Thyroid gland (tissue), 4 donors: ENCODE results near the gene OR13C9. TPM values are rescaled to one million over a fixed set of nuclear protein-coding genes. Genes with fewer than 3 reads are reported as not detected.
"Not testable (repeated sequence)": the region's sequence is repeated elsewhere in the genome, so short reads cannot be mapped to it uniquely, and the experiment has no call there.

Experiments used
- DNase-seq, 2 donors: peaks; one replicate each; pipeline ENCODE4 v3.0.0-alpha.2; 2019
- H3K27ac ChIP-seq, 3 donors: fragments of 200-600 bp; sonication (generic); 1 replicate in 2 of 3; 2 replicates in 1 of 3; pipeline ENCODE4 v1.5.1; 2016 to 2019; ENCODE audit warnings: mild to moderate bottlenecking in 1 of 3, moderate library complexity in 1 of 3
- H3K27me3 ChIP-seq: fragments of 200-600 bp; sonication (generic); one replicate; pipeline ENCODE4 v1.5.1; 2019
- H3K36me3 ChIP-seq, 2 donors: fragments of 200-600 bp; sonication (generic); one replicate each; pipeline ENCODE4 v1.5.1; 2016 to 2019
- H3K4me1 ChIP-seq, 2 donors: fragments of 200-600 bp; sonication (generic); one replicate each; pipeline ENCODE4 v1.5.1; 2017 to 2019
- H3K4me3 ChIP-seq, 3 donors: fragments of 200-600 bp; sonication (generic); replicated peaks in 1 of 3; 1 replicate in 2 of 3; 2 replicates in 1 of 3; pipeline ENCODE4 v1.5.1; 2016; ENCODE audit warnings: mild to moderate bottlenecking in 1 of 3
- H3K9me3 ChIP-seq: fragments of 200-600 bp; sonication (generic); one replicate; pipeline ENCODE4 v1.5.1; 2017
- CTCF ChIP-seq, 6 experiments: fragments of 200-600 bp in 3 of 6; fragments of 450-650 bp in 3 of 6; sonication (generic) in 3 of 6; IDR thresholded peaks; one replicate each; pipeline ENCODE4 v1.5.1; 2016 to 2019; ENCODE audit warnings: antibody characterized with exemption in 6 of 6, mild to moderate bottlenecking in 2 of 6, inconsistent platforms in 1 of 6, moderate library complexity in 1 of 6
- POLR2A ChIP-seq, 2 donors: fragments of 450-650 bp; IDR thresholded peaks; one replicate each; pipeline ENCODE4 v1.6.1; 2017; ENCODE audit warnings: antibody characterized with exemption in 2 of 2, mild to moderate bottlenecking in 2 of 2, moderate library complexity in 1 of 2
- WGBS, 2 donors: methylation state at CpG; one replicate each; pipeline ENCODE4 v1.1.5; 2017; 5-methylcytosine and 5-hydroxymethylcytosine counted together
- intact Hi-C: fragments of 100-400 bp; cut with DNase I; formaldehyde crosslinking; loops from one replicate; pipeline ENCODE4 v1.15.1; 2023
- total RNA-seq, 4 donors: library from RNA; depleted of rRNA; stranded (reverse); fragments of >200 nt; gene quantifications; one replicate each; pipeline ENCODE4 v1.2.3, GENCODE V29; 2016

Gene OR13C9
- total RNA-seq: not detected

GRCh38 chr9:104618104-104618503 is at the start of gene OR13C9:
Gene OR13C9 (minus strand): TSS chr9:104618204. CDS start chr9:104618204, 0 bp downstream.
- WGBS, 2 donors: 68 to 80% methylated on average over 2 of the region's 2 CpGs

GRCh38 chr9:104658496-104659195 is 40.6 kb upstream of the OR13C9 start:
- H3K36me3 ChIP-seq: no peaks in the 10 kb centered on the region
- no peak for TF ChIP-seq POLR2A (IDR thresholded peaks at IDR 0.05)
- no peak for TF ChIP-seq CTCF (IDR thresholded peaks at IDR 0.05)
- no peaks in the 10 kb centered on the region for H3K4me1 ChIP-seq
- H3K27ac ChIP-seq: no peak overlapping the region
- H3K9me3 ChIP-seq: no peaks in the 10 kb centered on the region
- no peak overlapping the region for H3K4me3 ChIP-seq
- intact Hi-C loops: no loop called here
- DNase-seq: no peak
- no peaks in the 10 kb centered on the region for H3K27me3 ChIP-seq
- WGBS, 2 donors: 59% methylated on average over 2 of the region's 2 CpGs

More at GRCh38 chr9:104618104-104618503, at the start of gene OR13C9:
- Histone ChIP-seq H3K27me3 (no peaks in the 10 kb centered on the region), H3K9me3 (no peaks in the 10 kb centered on the region), H3K27ac (no peak within 1 kb of the TSS), H3K4me3 (no peak within 1 kb of the TSS), H3K36me3 (no peaks in the 10 kb centered on the region), H3K4me1 (no peaks in the 10 kb centered on the region)
- DNase-seq: no peak
- intact Hi-C loops: no loop called here
- no peak for TF ChIP-seq POLR2A (IDR thresholded peaks at IDR 0.05)
- no peak for TF ChIP-seq CTCF (IDR thresholded peaks at IDR 0.05)

- TF ChIP-seq POLR2A (IDR thresholded peaks at IDR 0.05): no peak
- no peak for TF ChIP-seq CTCF (IDR thresholded peaks at IDR 0.05)
- intact Hi-C loops: no loop called here
- Histone ChIP-seq H3K9me3 (no peaks in the 10 kb centered on the region), H3K4me3 (no peak overlapping the region), H3K27me3 (no peaks in the 10 kb centered on the region), H3K27ac (no peak overlapping the region), H3K4me1 (no peaks in the 10 kb centered on the region), H3K36me3 (no peaks in the 10 kb centered on the region)
- DNase-seq: no peak
Measured at GRCh38 chr9:104635456-104635855, 17.5 kb upstream of the OR13C9 start.

- intact Hi-C loops: no loop called here
- 95% methylated on average over 23 to 29 of the region's 30 CpGs for WGBS, 2 donors
- Histone ChIP-seq H3K4me1 (no peaks in the 10 kb centered on the region), H3K27me3 (no peaks in the 10 kb centered on the region), H3K4me3 (no peak overlapping the region), H3K9me3 (no peaks in the 10 kb centered on the region), H3K27ac (no peak overlapping the region), H3K36me3 (no peaks in the 10 kb centered on the region)
- TF ChIP-seq POLR2A (IDR thresholded peaks at IDR 0.05) (no peak), CTCF (IDR thresholded peaks at IDR 0.05) (no peak)
- DNase-seq: no peak
Measured at GRCh38 chr9:104633976-104634520, 16.0 kb upstream of the OR13C9 start.

- H3K36me3 ChIP-seq: not testable (repeated sequence)
Measured at GRCh38 chr9:104625964-104626363, 8.0 kb upstream of the OR13C9 start.

More at GRCh38 chr9:104625964-104626363, 8.0 kb upstream of the OR13C9 start:
- H3K9me3 ChIP-seq, H3K27me3 ChIP-seq, H3K4me3 ChIP-seq, DNase-seq, intact Hi-C loops, H3K27ac ChIP-seq, H3K4me1 ChIP-seq: not testable (repeated sequence)
